KG1 (cell line): Measurements from ENCODE around the gene PLA2G5.
"Not testable (repeated sequence)": the region's sequence is repeated elsewhere in the genome, so short reads cannot be mapped to it uniquely, and the experiment has no call there.

Experiments used
- DNase-seq: peaks from one replicate; lab custom pipeline; 2025; lab: John Stamatoyannopoulos, UW

Gene PLA2G5

GRCh38 chr1:20119347-20119746, 49.4 kb downstream of the PLA2G5 start, which contains the start of gene PLA2G2D:
Gene PLA2G2D, minus strand, starts transcription at chr1:20119536. Its CDS starts 38 bp downstream, at chr1:20119498.
- DNase-seq: no peak

GRCh38 chr1:20120796-20121195, 50.8 kb downstream of the PLA2G5 start:
- no peak for DNase-seq

- no peak for DNase-seq
Measured at GRCh38 chr1:20123722-20124455, 53.9 kb downstream of the PLA2G5 start.

GRCh38 chr1:20124456-20125057, 54.6 kb downstream of the PLA2G5 start:
- DNase-seq: no peak

DNA sequence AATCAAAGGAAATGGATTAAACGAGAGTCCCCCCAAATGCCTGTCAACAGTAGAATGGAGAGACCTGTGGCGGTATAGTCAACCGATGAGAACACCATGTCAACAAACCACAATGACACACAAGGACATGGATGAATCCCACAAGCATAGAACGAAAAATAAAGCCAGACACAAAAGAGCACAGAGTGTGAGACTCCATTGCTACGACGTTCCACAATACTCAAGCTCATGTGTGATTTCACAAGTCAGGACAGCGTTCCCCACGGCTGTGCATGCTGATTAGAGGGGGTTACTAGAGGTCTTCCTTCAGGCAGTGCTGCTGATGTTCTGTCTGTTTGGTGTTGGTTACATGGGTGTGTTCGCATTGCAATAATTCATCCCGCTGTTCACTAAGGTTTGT, 55.1 kb downstream of the PLA2G5 start:
- no peak for DNase-seq

GRCh38 chr1:20126041-20126805, 56.2 kb downstream of the PLA2G5 start:
- no peak for DNase-seq

DNA sequence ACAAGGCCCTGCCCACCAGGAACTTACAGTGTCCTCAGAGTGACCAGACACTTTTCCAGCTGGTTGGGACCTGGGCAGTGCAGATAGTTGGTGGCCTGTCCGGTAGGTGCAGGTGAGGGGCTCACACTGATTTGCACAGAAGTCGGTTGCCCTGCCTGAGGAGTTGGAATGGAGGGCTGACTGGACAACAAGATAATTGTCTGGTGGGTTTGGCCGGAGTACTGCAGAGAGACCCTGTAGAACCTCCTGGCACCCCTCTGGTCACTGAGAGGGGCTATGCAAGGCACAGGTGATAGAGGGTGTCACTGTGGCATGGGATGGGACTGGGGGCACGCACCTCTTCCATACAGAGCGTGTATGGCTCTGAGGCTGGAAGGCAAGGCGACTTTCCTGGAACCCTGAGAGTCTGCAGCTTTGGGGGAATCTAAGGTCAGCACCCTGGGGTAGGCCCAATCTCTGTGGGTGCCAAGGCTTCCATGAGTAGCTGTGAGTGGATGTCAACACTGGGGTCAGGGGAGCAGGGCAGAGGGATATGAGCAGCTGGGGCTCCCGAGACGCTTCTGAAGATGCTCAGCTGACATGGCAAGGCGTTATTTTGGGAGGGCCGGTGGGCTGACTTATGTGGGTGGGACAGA, 56.9 kb downstream of the PLA2G5 start:
- no peak for DNase-seq

GRCh38 chr1:20130518-20130917, 60.5 kb downstream of the PLA2G5 start:
- not testable (repeated sequence) for DNase-seq

GRCh38 chr1:20134995-20135394, 65.0 kb downstream of the PLA2G5 start:
- no peak for DNase-seq

GRCh38 chr1:20136249-20136648, 66.3 kb downstream of the PLA2G5 start:
- DNase-seq: no peak

DNA sequence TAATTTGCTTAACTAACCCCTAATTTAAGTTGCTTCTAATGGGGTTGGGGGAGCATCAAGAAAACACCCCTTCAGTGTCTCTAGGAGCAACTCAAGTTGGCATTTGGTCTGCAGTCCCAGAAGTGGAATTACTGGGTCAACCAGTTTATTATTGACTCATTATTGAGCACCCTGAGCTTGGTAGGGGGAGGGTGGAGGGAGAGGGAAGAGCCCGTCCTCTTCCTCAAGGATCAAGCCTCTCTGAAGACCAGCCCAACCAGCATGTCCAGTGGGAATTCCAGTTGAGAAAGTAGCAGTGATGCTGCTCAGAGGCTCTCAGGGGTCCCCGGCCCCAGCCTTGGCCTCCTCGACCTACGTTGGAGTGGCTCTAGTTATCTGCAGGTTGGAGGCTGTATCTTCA, 67.1 kb downstream of the PLA2G5 start:
- no peak for DNase-seq

DNA sequence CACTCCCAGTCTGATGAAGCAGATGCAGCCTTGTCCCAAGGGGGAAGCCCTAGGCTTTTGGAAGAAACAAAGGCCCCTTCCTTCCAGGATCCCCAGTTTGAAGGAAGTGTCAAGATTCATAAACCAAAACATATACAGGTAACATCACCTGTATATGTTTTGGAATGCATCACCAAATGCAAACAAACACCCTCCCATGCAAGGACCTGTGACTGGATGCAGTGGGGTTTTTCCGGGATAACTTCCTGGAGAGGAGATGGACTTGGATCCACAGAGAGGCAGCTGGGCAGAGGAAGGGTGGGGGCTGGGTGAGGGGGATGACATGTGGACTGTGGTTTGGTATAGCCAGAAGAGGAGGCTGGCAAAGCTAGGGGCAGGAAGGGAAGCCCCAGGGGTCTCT, 67.6 kb downstream of the PLA2G5 start:
- no peak for DNase-seq

DNA sequence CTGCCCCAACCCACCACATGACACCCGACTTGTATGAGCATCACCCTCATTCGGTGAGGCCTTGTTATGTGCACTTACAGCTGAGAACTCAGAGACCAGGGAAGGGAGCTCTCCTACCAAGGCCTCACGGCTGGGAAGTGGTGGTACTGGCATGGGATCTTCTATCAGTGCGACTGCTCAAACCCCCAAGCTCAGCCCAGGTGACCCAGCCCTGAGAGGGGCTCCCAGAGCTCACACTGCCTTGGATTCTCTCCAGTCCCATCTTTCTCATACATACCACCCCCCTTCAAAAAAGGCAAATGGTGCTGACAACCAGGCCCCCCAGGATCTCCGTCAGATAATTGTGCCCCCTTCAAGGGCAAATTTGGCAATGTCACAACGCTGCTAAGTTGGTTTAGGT, 68.4 kb downstream of the PLA2G5 start:
- no peak for DNase-seq

DNA sequence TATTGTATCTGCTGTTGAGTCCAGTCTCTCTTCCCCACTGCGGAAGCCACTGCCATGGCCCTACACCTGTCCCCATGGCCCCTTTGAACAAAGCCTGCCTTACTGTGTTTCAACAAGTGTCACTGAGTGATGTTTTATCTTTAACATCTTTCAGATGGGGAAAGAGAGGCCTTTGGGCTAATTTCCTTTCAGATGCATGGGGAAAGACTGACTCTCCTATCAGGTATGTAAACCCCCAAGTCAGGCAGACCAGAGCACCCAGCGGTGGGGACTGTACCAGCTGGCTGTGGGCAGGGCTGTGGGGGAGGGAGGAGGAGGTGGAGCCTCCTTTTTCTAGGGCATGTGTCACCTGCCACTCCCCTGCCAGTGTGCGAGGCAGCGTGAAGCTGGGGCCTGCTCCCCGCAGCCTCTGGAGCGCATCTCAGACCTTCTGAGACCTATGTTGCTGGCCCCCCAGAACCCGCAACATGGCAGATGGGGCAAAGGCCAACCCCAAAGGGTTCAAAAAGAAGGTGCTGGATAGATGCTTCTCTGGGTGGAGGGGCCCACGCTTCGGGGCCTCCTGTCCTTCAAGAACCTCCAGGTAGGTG, 69.1 kb downstream of the PLA2G5 start, which contains the start of gene PLA2G2F:
TSS of gene PLA2G2F (plus strand) at position 363 of the 590 bp plus-strand sequence. CDS start at position 468, 105 bp downstream.
- DNase-seq: no peak

DNA sequence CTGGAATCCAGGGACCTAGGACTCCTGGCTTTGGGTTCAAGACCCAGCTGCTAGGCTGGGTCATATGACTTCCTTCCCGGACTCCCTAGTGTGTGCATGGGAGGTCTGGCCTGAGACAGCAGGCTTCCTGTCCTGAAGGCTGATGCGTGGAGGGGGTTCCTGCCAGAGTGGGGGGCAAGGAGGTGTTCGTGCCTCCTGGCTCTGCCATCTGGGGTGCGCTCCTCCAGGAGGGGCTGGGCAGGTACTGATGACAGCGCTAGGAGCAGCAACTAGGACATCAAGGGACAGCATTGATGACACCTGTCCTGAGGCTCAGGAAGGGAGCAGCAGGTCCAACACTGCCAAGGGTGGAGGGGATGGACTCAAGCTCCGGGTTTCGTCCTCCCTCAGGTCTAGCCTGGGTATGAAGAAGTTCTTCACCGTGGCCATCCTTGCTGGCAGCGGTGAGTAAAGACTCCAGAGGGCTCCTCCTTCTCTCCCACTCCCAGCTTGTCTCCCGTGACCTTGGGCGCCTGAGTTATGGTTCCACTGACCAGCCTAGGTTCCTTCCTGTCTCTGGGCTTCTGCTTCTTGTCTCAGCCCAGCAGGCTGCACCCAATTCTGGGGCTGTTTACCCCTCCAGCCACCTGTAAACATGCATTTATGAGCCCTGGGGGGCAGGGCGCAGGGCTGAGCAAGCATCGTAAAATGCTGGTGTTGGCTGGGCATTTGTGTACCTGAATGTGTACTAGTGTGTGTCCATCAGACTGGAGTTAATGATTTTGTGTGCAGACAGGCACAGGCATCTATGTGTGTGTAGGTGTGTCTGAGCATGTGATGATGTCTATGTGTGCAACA, 70.0 kb downstream of the PLA2G5 start:
- DNase-seq: no peak

DNA sequence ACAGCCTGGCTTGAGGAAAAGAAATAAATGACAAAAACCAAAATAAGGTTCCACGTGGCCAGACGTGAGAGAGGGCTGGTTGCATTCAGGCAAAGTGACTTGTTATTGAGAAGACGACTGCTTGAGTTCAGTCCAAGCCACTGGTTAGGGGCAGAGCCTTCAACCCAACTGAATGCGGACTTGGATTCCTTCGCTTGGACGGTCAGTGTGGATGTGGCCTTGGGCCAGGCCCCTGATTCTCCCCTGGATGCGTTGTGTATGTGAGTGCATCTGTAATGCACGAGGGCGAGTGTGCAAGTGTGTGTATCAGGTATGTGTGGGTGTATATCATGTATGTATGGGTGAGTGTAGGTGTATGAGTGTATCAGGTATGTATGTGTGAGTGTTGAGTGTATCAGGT, 71.0 kb downstream of the PLA2G5 start:
- DNase-seq: no peak

- no peak for DNase-seq
Measured at GRCh38 chr1:20141466-20141865, 71.5 kb downstream of the PLA2G5 start.
